ENCODE data around the gene SDC1.
A peak's percentile ranks its signal among the peaks of the same experiment; 100 is the strongest.

The SDC1 gene

GRCh38 chr2:20184067-20184938 is 40.6 kb downstream of the SDC1 start:
- DNase-seq (ENCODE audit: low read depth): peak; percentile 69
- H3K4me3 ChIP-seq (ENCODE audit: low read length): no peak overlapping the region
- no peak for TF ChIP-seq CTCF (conservative IDR thresholded peaks at IDR 0.05; ENCODE audit: low read length)

GRCh38 chr2:20183373-20183772 is 41.6 kb downstream of the SDC1 start:
- DNase-seq (ENCODE audit: low read depth): no peak
- TF ChIP-seq CTCF (conservative IDR thresholded peaks at IDR 0.05; ENCODE audit: low read length): no peak
- H3K4me3 ChIP-seq (ENCODE audit: low read length): no peak overlapping the region

GRCh38 chr2:20182241-20182931 is 42.5 kb downstream of the SDC1 start:
- H3K4me3 ChIP-seq (ENCODE audit: low read length): no peak overlapping the region
- DNase-seq (ENCODE audit: low read depth): peak; percentile 51
- no peak for TF ChIP-seq CTCF (conservative IDR thresholded peaks at IDR 0.05; ENCODE audit: low read length)

- no peak for TF ChIP-seq CTCF (conservative IDR thresholded peaks at IDR 0.05; ENCODE audit: low read length)
- DNase-seq (ENCODE audit: low read depth): no peak
- no peak overlapping the region for H3K4me3 ChIP-seq (ENCODE audit: low read length)
Observed at GRCh38 chr2:20181761-20182160, 43.2 kb downstream of the SDC1 start.

GRCh38 chr2:20180676-20181648 is 44.0 kb downstream of the SDC1 start:
- TF ChIP-seq CTCF (conservative IDR thresholded peaks at IDR 0.05; ENCODE audit: low read length): no peak
- H3K4me3 ChIP-seq (ENCODE audit: low read length): no peak overlapping the region
- no peak for DNase-seq (ENCODE audit: low read depth)

GRCh38 chr2:20179755-20180594 is 45.0 kb downstream of the SDC1 start:
- DNase-seq (ENCODE audit: low read depth): no peak
- no peak for TF ChIP-seq CTCF (conservative IDR thresholded peaks at IDR 0.05; ENCODE audit: low read length)
- H3K4me3 ChIP-seq (ENCODE audit: low read length): no peak overlapping the region

Measured in AG10803 (cell line).